HL-60 (cell line): ENCODE results near the gene CYP26B1.

ENCODE experiments used
- DNase-seq, 2 experiments: peaks; one replicate each; pipeline ENCODE4 v3.0.0-alpha.2; 2010 to 2020; ENCODE audit warnings: low read depth in 1 of 2, low spot score in 1 of 2
- H3K27ac ChIP-seq: fragments of 250-450 bp; sonication (Bioruptor Pico); replicated peaks from 2 replicates; pipeline ENCODE4 v1.5.1; 2020; ENCODE audit warnings: mild to moderate bottlenecking, moderate library complexity
- H3K27me3 ChIP-seq: fragments of 250-450 bp; sonication (Bioruptor Pico); 2 replicates; pipeline ENCODE4 v1.5.1; 2021; ENCODE audit warnings: mild to moderate bottlenecking, moderate library complexity; ENCODE audit not compliant: insufficient read depth, poor library complexity, severe bottlenecking
- H3K4me3 ChIP-seq: replicated peaks from 2 replicates; pipeline ENCODE4 v1.5.1; 2011; ENCODE audit warnings: mild to moderate bottlenecking, control low read depth, low read length; ENCODE audit not compliant: insufficient read depth
- CTCF ChIP-seq: IDR thresholded peaks from one replicate; pipeline ENCODE4 v1.5.1; 2011; ENCODE audit warnings: low read length, control low read depth, inconsistent platforms; ENCODE audit not compliant: insufficient read depth
- GABPA ChIP-seq: IDR thresholded peaks from 2 replicates; pipeline ENCODE4 v1.6.1; 2012; ENCODE audit warnings: low read depth
- POLR2AphosphoS5 ChIP-seq: IDR thresholded peaks from 2 replicates; pipeline ENCODE4 v1.6.1; 2012; ENCODE audit warnings: low read depth
- REST ChIP-seq: IDR thresholded peaks from 2 replicates; pipeline ENCODE4 v1.6.1; 2012; ENCODE audit warnings: low read depth; ENCODE audit not compliant: insufficient replicate concordance
- SPI1 ChIP-seq: IDR thresholded peaks from 2 replicates; pipeline ENCODE4 v1.6.1; 2012; ENCODE audit warnings: low read depth, mild to moderate bottlenecking, borderline replicate concordance

The CYP26B1 gene

GRCh38 chr2:72165792-72166191, 18.1 kb upstream of the CYP26B1 start:
- H3K27ac ChIP-seq = no peak overlapping the region
- DNase-seq = no peak
- no peaks in the 10 kb centered on the region for H3K27me3 ChIP-seq
- TF ChIP-seq GABPA = no peak
- no peak for TF ChIP-seq SPI1
- TF ChIP-seq CTCF = no peak
- TF ChIP-seq POLR2AphosphoS5 = no peak
- TF ChIP-seq REST = no peak
- H3K4me3 ChIP-seq = no peak overlapping the region

- H3K27ac ChIP-seq = no peak overlapping the region
- TF ChIP-seq POLR2AphosphoS5 = no peak
- no peak for TF ChIP-seq CTCF
- no peak for TF ChIP-seq SPI1
- no peak for TF ChIP-seq REST
- TF ChIP-seq GABPA = no peak
- no peak for DNase-seq
- no peak overlapping the region for H3K4me3 ChIP-seq
- no peaks in the 10 kb centered on the region for H3K27me3 ChIP-seq
Measured at GRCh38 chr2:72162574-72162973, 14.9 kb upstream of the CYP26B1 start.

GRCh38 chr2:72159211-72159993, 11.7 kb upstream of the CYP26B1 start:
- Histone ChIP-seq H3K4me3 (no peak overlapping the region), H3K27me3 (no peaks in the 10 kb centered on the region), H3K27ac (no peak overlapping the region)
- no peak for DNase-seq
- no peak for TF ChIP-seq REST
- TF ChIP-seq POLR2AphosphoS5 = no peak
- TF ChIP-seq SPI1 = no peak
